ENCODE measurements around the gene SCAMP1. TPM values are rescaled to one million over a fixed set of nuclear protein-coding genes. Genes with fewer than 3 reads are reported as not detected.

The SCAMP1 gene
- total and polyA plus RNA-seq, 9 donors: 13.6 to 38.8 (median 35.5) TPM

- Histone ChIP-seq H3K36me3 (no peaks in the 10 kb centered on the region), H3K27me3 (no peaks in the 10 kb centered on the region), H3K9me3 (no peaks in the 10 kb centered on the region), H3K4me1 (ENCODE audit: insufficient read depth) (peaks cover 3% of the 10 kb centered on the region), H3K27ac (no peak overlapping the region), H3K4me3 (no peak overlapping the region)
- TF ChIP-seq CTCF (IDR thresholded peaks at IDR 0.05): no peak
- no peak for TF ChIP-seq EP300 (IDR thresholded peaks at IDR 0.05)
- TF ChIP-seq POLR2A (IDR thresholded peaks at IDR 0.05): no peak
- no peak for DNase-seq
- intact Hi-C loops (cut with DNase I): no loop called here
- 77 to 92% (median 88%) methylated on average over 6 of the region's 6 CpGs for WGBS, 3 donors
Observed at GRCh38 chr5:78513441-78513840, 153.0 kb downstream of the SCAMP1 start.

- Histone ChIP-seq H3K27ac (no peak overlapping the region), H3K36me3 (no peaks in the 10 kb centered on the region)
- WGBS, 3 donors: 83 to 91% (median 84%) methylated on average over 8 of the region's 8 CpGs
Observed at GRCh38 chr5:78514427-78515330, 154.3 kb downstream of the SCAMP1 start.

GRCh38 chr5:78515670-78516069 lies 155.3 kb downstream of the SCAMP1 start:
- no peak for DNase-seq
- H3K36me3 ChIP-seq: no peaks in the 10 kb centered on the region
- no peaks in the 10 kb centered on the region for H3K9me3 ChIP-seq
- whole genome bisulfite sequencing, 3 donors: 75 to 85% (median 81%) methylated on average over 3 of the region's 3 CpGs
- H3K27ac ChIP-seq: no peak overlapping the region
- intact Hi-C loops (cut with DNase I): no loop called here
- H3K27me3 ChIP-seq: no peaks in the 10 kb centered on the region
- peaks cover 3% of the 10 kb centered on the region for H3K4me1 ChIP-seq (ENCODE audit: insufficient read depth)
- no peak overlapping the region for H3K4me3 ChIP-seq
- TF ChIP-seq EP300 (IDR thresholded peaks at IDR 0.05) (no peak), POLR2A (IDR thresholded peaks at IDR 0.05) (no peak), CTCF (IDR thresholded peaks at IDR 0.05) (no peak)

More at GRCh38 chr5:78514427-78515330, 154.3 kb downstream of the SCAMP1 start:
- intact Hi-C loops (cut with DNase I): no loop called here
- DNase-seq: no peak
- TF ChIP-seq CTCF (IDR thresholded peaks at IDR 0.05): no peak
- no peak for TF ChIP-seq POLR2A (IDR thresholded peaks at IDR 0.05)
- no peak for TF ChIP-seq EP300 (IDR thresholded peaks at IDR 0.05)
- H3K4me1 ChIP-seq (ENCODE audit: insufficient read depth): peaks cover 4% of the 10 kb centered on the region
- no peaks in the 10 kb centered on the region for H3K9me3 ChIP-seq
- H3K27me3 ChIP-seq: no peaks in the 10 kb centered on the region
- no peak overlapping the region for H3K4me3 ChIP-seq

- H3K9me3 ChIP-seq: no peaks in the 10 kb centered on the region
- 62 to 65% (median 64%) methylated on average over 14 of the region's 14 CpGs for WGBS, 3 donors
- H3K4me1 ChIP-seq (ENCODE audit: insufficient read depth): peaks cover 7% of the 10 kb centered on the region
- H3K27me3 ChIP-seq: no peaks in the 10 kb centered on the region
- TF ChIP-seq EP300 (IDR thresholded peaks at IDR 0.05) (no peak), CTCF (IDR thresholded peaks at IDR 0.05) (no peak), POLR2A (IDR thresholded peaks at IDR 0.05) (no peak)
- no peak for DNase-seq
- H3K36me3 ChIP-seq: no peaks in the 10 kb centered on the region
- no peak overlapping the region for H3K4me3 ChIP-seq
- intact Hi-C loops (cut with DNase I): no loop called here
- no peak overlapping the region for H3K27ac ChIP-seq
Observed at GRCh38 chr5:78518365-78519197, 158.2 kb downstream of the SCAMP1 start.
